ENCODE measurements around the gene USP16.

USP16 gene

GRCh38 chr21:29024474-29025327 lies at the start of gene USP16:
TSS of gene USP16 (plus strand) at chr21:29024668. CDS start at chr21:29027914, 3,246 bp downstream.
- peak; percentile 96 for DNase-seq
- H2AFZ ChIP-seq (ENCODE audit: low read length): peak within 1 kb of the TSS; percentile 95
- H3K4me2 ChIP-seq (ENCODE audit: low read depth, low read length): peak within 1 kb of the TSS; percentile 88
- H3K36me3 ChIP-seq (replicated peaks; ENCODE audit: insufficient read depth, low read length): no peaks in the 10 kb centered on the region; the same call in 1 of the 2 replicates
- peak within 1 kb of the TSS; percentile 89 for H3K4me3 ChIP-seq (ENCODE audit: low read length)
- H3K27ac ChIP-seq (ENCODE audit: low read length): peak within 1 kb of the TSS; percentile 90
- H3K9me2 ChIP-seq (replicated peaks; ENCODE audit: insufficient read depth, low read length): no peaks in the 10 kb centered on the region
- no peaks in the 10 kb centered on the region; the same call in 1 of the 2 replicates for H4K20me1 ChIP-seq (ENCODE audit: insufficient read depth, low read length)
- no peaks in the 10 kb centered on the region for H3F3A ChIP-seq (ENCODE audit: insufficient read depth, low read length)
- no peaks in the 10 kb centered on the region for H3K27me3 ChIP-seq (replicated peaks; ENCODE audit: insufficient read depth, low read length)
- no peaks in the 10 kb centered on the region for H3K9me3 ChIP-seq (replicated peaks; ENCODE audit: insufficient read depth, low read length)
- peak within 1 kb of the TSS; percentile 95 for H3K9ac ChIP-seq (ENCODE audit: low read length)
- peaks cover 48% of the 10 kb centered on the region for H3K79me2 ChIP-seq (ENCODE audit: low read length)
- TF ChIP-seq, protein P1, sequence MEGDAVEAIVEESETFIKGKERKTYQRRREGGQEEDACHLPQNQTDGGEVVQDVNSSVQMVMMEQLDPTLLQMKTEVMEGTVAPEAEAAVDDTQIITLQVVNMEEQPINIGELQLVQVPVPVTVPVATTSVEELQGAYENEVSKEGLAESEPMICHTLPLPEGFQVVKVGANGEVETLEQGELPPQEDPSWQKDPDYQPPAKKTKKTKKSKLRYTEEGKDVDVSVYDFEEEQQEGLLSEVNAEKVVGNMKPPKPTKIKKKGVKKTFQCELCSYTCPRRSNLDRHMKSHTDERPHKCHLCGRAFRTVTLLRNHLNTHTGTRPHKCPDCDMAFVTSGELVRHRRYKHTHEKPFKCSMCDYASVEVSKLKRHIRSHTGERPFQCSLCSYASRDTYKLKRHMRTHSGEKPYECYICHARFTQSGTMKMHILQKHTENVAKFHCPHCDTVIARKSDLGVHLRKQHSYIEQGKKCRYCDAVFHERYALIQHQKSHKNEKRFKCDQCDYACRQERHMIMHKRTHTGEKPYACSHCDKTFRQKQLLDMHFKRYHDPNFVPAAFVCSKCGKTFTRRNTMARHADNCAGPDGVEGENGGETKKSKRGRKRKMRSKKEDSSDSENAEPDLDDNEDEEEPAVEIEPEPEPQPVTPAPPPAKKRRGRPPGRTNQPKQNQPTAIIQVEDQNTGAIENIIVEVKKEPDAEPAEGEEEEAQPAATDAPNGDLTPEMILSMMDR (IDR thresholded peaks at IDR 0.05; ENCODE audit: low read length): no peak
- TF ChIP-seq EZH2 (optimal IDR thresholded peaks at IDR 0.05; ENCODE audit: low read depth, low read length): no peak
- TF ChIP-seq EZH2phosphoT487 (IDR thresholded peaks at IDR 0.05; ENCODE audit: low read length): no peak
- H3K4me1 ChIP-seq (ENCODE audit: low read length): peaks cover 6% of the 10 kb centered on the region; the same call in 1 of the 2 replicates

GRCh38 chr21:28975397-28975796 lies 49.1 kb upstream of the USP16 start:
- Histone ChIP-seq H3K9ac (ENCODE audit: low read length) (no peak overlapping the region), H3K27me3 (replicated peaks; ENCODE audit: insufficient read depth, low read length) (no peaks in the 10 kb centered on the region), H3K9me3 (replicated peaks; ENCODE audit: insufficient read depth, low read length) (no peaks in the 10 kb centered on the region), H2AFZ (ENCODE audit: low read length) (no peak overlapping the region), H3K4me3 (ENCODE audit: low read length) (no peak overlapping the region), H4K20me1 (ENCODE audit: insufficient read depth, low read length) (no peaks in the 10 kb centered on the region), H3F3A (ENCODE audit: insufficient read depth, low read length) (no peaks in the 10 kb centered on the region), H3K4me1 (ENCODE audit: low read length) (no peaks in the 10 kb centered on the region), H3K9me2 (replicated peaks; ENCODE audit: insufficient read depth, low read length) (no peaks in the 10 kb centered on the region), H3K36me3 (replicated peaks; ENCODE audit: insufficient read depth, low read length) (peaks cover 2% of the 10 kb centered on the region), H3K4me2 (ENCODE audit: low read depth, low read length) (no peak overlapping the region), H3K79me2 (ENCODE audit: low read length) (no peaks in the 10 kb centered on the region), H3K27ac (ENCODE audit: low read length) (no peak overlapping the region)
- TF ChIP-seq EZH2phosphoT487 (IDR thresholded peaks at IDR 0.05; ENCODE audit: low read length) (no peak), EZH2 (optimal IDR thresholded peaks at IDR 0.05; ENCODE audit: low read depth, low read length) (no peak)
- TF ChIP-seq, protein P1 (IDR thresholded peaks at IDR 0.05; ENCODE audit: low read length): no peak
- no peak for DNase-seq

GRCh38 chr21:28979092-28979491 lies 45.4 kb upstream of the USP16 start:
- Histone ChIP-seq H3K4me2 (ENCODE audit: low read depth, low read length) (no peak overlapping the region), H3K27ac (ENCODE audit: low read length) (no peak overlapping the region), H3K27me3 (replicated peaks; ENCODE audit: insufficient read depth, low read length) (no peaks in the 10 kb centered on the region), H3K4me1 (ENCODE audit: low read length) (no peaks in the 10 kb centered on the region), H3K9ac (ENCODE audit: low read length) (no peak overlapping the region), H3K79me2 (ENCODE audit: low read length) (no peaks in the 10 kb centered on the region), H3K9me2 (replicated peaks; ENCODE audit: insufficient read depth, low read length) (no peaks in the 10 kb centered on the region), H3K4me3 (ENCODE audit: low read length) (no peak overlapping the region), H4K20me1 (ENCODE audit: insufficient read depth, low read length) (no peaks in the 10 kb centered on the region), H2AFZ (ENCODE audit: low read length) (no peak overlapping the region), H3K9me3 (replicated peaks; ENCODE audit: insufficient read depth, low read length) (no peaks in the 10 kb centered on the region), H3K36me3 (replicated peaks; ENCODE audit: insufficient read depth, low read length) (no peaks in the 10 kb centered on the region; the same call in 1 of the 2 replicates), H3F3A (ENCODE audit: insufficient read depth, low read length) (no peaks in the 10 kb centered on the region)
- TF ChIP-seq EZH2phosphoT487 (IDR thresholded peaks at IDR 0.05; ENCODE audit: low read length) (no peak), EZH2 (optimal IDR thresholded peaks at IDR 0.05; ENCODE audit: low read depth, low read length) (no peak)
- TF ChIP-seq, protein P1 (IDR thresholded peaks at IDR 0.05; ENCODE audit: low read length): no peak
- DNase-seq: no peak

All from MM.1S (cell line).